H1 (cell line): ENCODE results near the gene SMIM1. TPM values are rescaled to one million over a fixed set of nuclear protein-coding genes. Genes with fewer than 3 reads are reported as not detected.

ENCODE experiments used
- CTCF ChIA-PET: fragments of 300-600 bp; sonication (Branson Sonifier 250); formaldehyde crosslinking; loops from one replicate; lab custom pipeline; 2021; ENCODE audit not compliant: partially characterized antibody; lab: Charles Lee
- POLR2A ChIA-PET: fragments of 300-600 bp; sonication (Branson Sonifier 250); formaldehyde crosslinking; loops from one replicate; lab custom pipeline; 2021; ENCODE audit warnings: inconsistent platforms; ENCODE audit not compliant: partially characterized antibody; lab: Charles Lee
- DNase-seq, 2 experiments: peaks; one replicate each; pipeline versions ENCODE4 v3.0.0 to v3.0.0-alpha.2; 2010 to 2022; ENCODE audit warnings: low spot score in 2 of 2, low read depth in 1 of 2, mixed read lengths in 1 of 2
- FAIRE-seq: peaks from 2 replicates; lab custom pipeline; 2011; peaks lifted over from hg19 to GRCh38; lab: Jason Lieb, UNC
- H2AFZ ChIP-seq: 2 replicates; pipeline ENCODE4 v1.8.1; 2012; ENCODE audit warnings: low read length, inconsistent platforms
- H2AK5ac ChIP-seq: 2 replicates; pipeline ENCODE4 v1.6.1; 2013; ENCODE audit warnings: low read depth, low read length
- H2BK120ac ChIP-seq: replicated peaks from 2 replicates; pipeline ENCODE3; 2013; ENCODE audit warnings: low read depth, low read length, inconsistent platforms
- H2BK12ac ChIP-seq: 2 replicates; pipeline ENCODE4 v1.6.1; 2013; ENCODE audit warnings: low read depth, low read length
- H2BK15ac ChIP-seq: 2 replicates; pipeline ENCODE4 v1.6.1; 2013; ENCODE audit warnings: low read length
- H2BK20ac ChIP-seq: 2 replicates; pipeline ENCODE4 v1.6.1; 2013; ENCODE audit warnings: low read length
- H2BK5ac ChIP-seq: 2 replicates; pipeline ENCODE4 v1.6.1; 2013; ENCODE audit warnings: low read depth, low read length
- H3K14ac ChIP-seq: 2 replicates; pipeline ENCODE4 v1.6.1; 2013; ENCODE audit warnings: inconsistent platforms; ENCODE audit not compliant: insufficient read length
- H3K18ac ChIP-seq: 2 replicates; pipeline ENCODE4 v1.6.1; 2013; ENCODE audit warnings: low read length; ENCODE audit errors: extremely low read depth
- H3K23ac ChIP-seq: 2 replicates; pipeline ENCODE4 v1.6.1; 2013; ENCODE audit warnings: inconsistent platforms; ENCODE audit not compliant: insufficient read length
- H3K23me2 ChIP-seq: 2 replicates; pipeline ENCODE4 v1.6.1; 2013; ENCODE audit warnings: low read depth, low read length
- H3K27ac ChIP-seq: 2 replicates; pipeline ENCODE4 v1.6.1; 2011; ENCODE audit warnings: low read depth, low read length, inconsistent platforms
- H3K27me3 ChIP-seq, 4 experiments: replicated peaks in 1 of 4; 1 replicate in 1 of 4; 2 replicates in 3 of 4; pipeline versions ENCODE4 v1.6.1 to v1.8.1; 2011 to 2013; ENCODE audit warnings: low read length in 3 of 4, mild to moderate bottlenecking in 3 of 4, inconsistent platforms in 2 of 4, mixed read lengths in 2 of 4, moderate library complexity in 1 of 4; ENCODE audit not compliant: control insufficient read depth in 3 of 4, insufficient read depth in 3 of 4; ENCODE audit errors: extremely low read depth in 1 of 4
- H3K36me3 ChIP-seq, 4 experiments: 2 replicates each; pipeline versions ENCODE4 v1.6.1 to v1.8.1; 2011 to 2013; ENCODE audit warnings: mild to moderate bottlenecking in 4 of 4, low read length in 3 of 4, moderate library complexity in 2 of 4, control low read depth in 1 of 4, inconsistent platforms in 1 of 4; ENCODE audit not compliant: insufficient read depth in 4 of 4, control insufficient read depth in 2 of 4
- H3K4ac ChIP-seq: replicated peaks from 2 replicates; pipeline ENCODE3; 2013; ENCODE audit warnings: low read length, low read depth, mixed read lengths, inconsistent platforms; ENCODE audit not compliant: insufficient read length
- H3K4me1 ChIP-seq, 4 experiments: replicated peaks in 1 of 4; 1 replicate in 1 of 4; 2 replicates in 3 of 4; pipeline versions ENCODE4 v1.6.1 to v1.8.1; 2011 to 2013; ENCODE audit warnings: low read length in 3 of 4, inconsistent platforms in 2 of 4, mixed read lengths in 1 of 4; ENCODE audit not compliant: insufficient read depth in 4 of 4, control insufficient read depth in 3 of 4
- H3K4me2 ChIP-seq, 2 experiments: 2 replicates each; pipeline versions ENCODE4 v1.6.1 to v1.8.1; 2011 to 2013; ENCODE audit warnings: low read depth in 2 of 2, low read length in 2 of 2, control low read depth in 1 of 2, inconsistent platforms in 1 of 2, mild to moderate bottlenecking in 1 of 2; ENCODE audit not compliant: insufficient read depth in 1 of 2
- H3K4me3 ChIP-seq, 4 experiments: fragments of 200-600, 300-600 bp in 1 of 4; sonication (generic), shearing (Covaris generic), sonication (Bioruptor Twin) in 1 of 4; 2 replicates each; pipeline versions ENCODE4 v1.5.1 to v1.8.1; 2011 to 2016; ENCODE audit warnings: low read length in 4 of 4, low read depth in 3 of 4, control low read depth in 2 of 4, inconsistent platforms in 2 of 4, mild to moderate bottlenecking in 2 of 4, mixed read lengths in 1 of 4, moderate library complexity in 1 of 4; ENCODE audit not compliant: insufficient read depth in 2 of 4; ENCODE audit errors: extremely low read depth in 1 of 4
- H3K56ac ChIP-seq: replicated peaks from 2 replicates; pipeline ENCODE3; 2013; ENCODE audit warnings: low read depth, mild to moderate bottlenecking, mixed read lengths, low read length, inconsistent platforms; ENCODE audit not compliant: insufficient read length
- H3K79me1 ChIP-seq: 2 replicates; pipeline ENCODE4 v1.6.1; 2013; ENCODE audit warnings: low read depth, low read length, control low read depth
- H3K79me2 ChIP-seq, 2 experiments: 2 replicates each; pipeline versions ENCODE4 v1.6.1 to v1.8.1; 2012 to 2013; ENCODE audit warnings: low read length in 2 of 2, mild to moderate bottlenecking in 2 of 2, inconsistent platforms in 1 of 2; ENCODE audit not compliant: insufficient read depth in 2 of 2, control insufficient read depth in 1 of 2
- H3K9ac ChIP-seq, 4 experiments: replicated peaks in 1 of 4; 1 replicate in 1 of 4; 2 replicates in 3 of 4; pipeline versions ENCODE4 v1.6.1 to v1.8.1; 2011 to 2013; ENCODE audit warnings: low read depth in 3 of 4, low read length in 3 of 4, control low read depth in 2 of 4, mild to moderate bottlenecking in 2 of 4, moderate library complexity in 2 of 4, inconsistent platforms in 1 of 4; ENCODE audit errors: extremely low read depth in 1 of 4
- H3K9me3 ChIP-seq, 2 experiments: 2 replicates each; pipeline versions ENCODE4 v1.6.1 to v1.8.1; 2012 to 2013; ENCODE audit warnings: mild to moderate bottlenecking in 2 of 2, moderate library complexity in 2 of 2, control low read depth in 1 of 2, inconsistent platforms in 1 of 2, low read depth in 1 of 2, low read length in 1 of 2, mixed read lengths in 1 of 2; ENCODE audit not compliant: insufficient read depth in 2 of 2
- H4K20me1 ChIP-seq, 2 experiments: replicated peaks in 1 of 2; 2 replicates each; pipeline versions ENCODE3 to v1.8.1; 2011 to 2013; ENCODE audit warnings: inconsistent platforms in 2 of 2, low read length in 2 of 2, mild to moderate bottlenecking in 1 of 2; ENCODE audit not compliant: insufficient read depth in 2 of 2, control insufficient read depth in 1 of 2
- H4K5ac ChIP-seq: 2 replicates; pipeline ENCODE4 v1.6.1; 2013; ENCODE audit warnings: low read length, low read depth, mixed read lengths, inconsistent platforms; ENCODE audit not compliant: insufficient read length
- H4K8ac ChIP-seq: 2 replicates; pipeline ENCODE4 v1.8.0; 2013; ENCODE audit warnings: mild to moderate bottlenecking, moderate library complexity, low read length, inconsistent platforms; ENCODE audit not compliant: insufficient read depth; ENCODE audit errors: extremely low read depth
- H4K91ac ChIP-seq: replicated peaks from 2 replicates; pipeline ENCODE3; 2013; ENCODE audit warnings: low read length, mixed read lengths, inconsistent platforms; ENCODE audit not compliant: insufficient read length
- CBX5 ChIP-seq: fragments of 300-800, 300-1000 bp; sonication (generic); IDR thresholded peaks from 2 replicates; pipeline ENCODE4 v1.7.1; 2016; ENCODE audit warnings: antibody characterized with exemption, low read length, low read depth
- CHD2 ChIP-seq: IDR thresholded peaks from 2 replicates; pipeline ENCODE4 v1.6.1; 2012; ENCODE audit warnings: low read length, improper control_type of control experiment
- HDAC2 ChIP-seq, 2 experiments: fragments of 300-600 bp in 1 of 2; sonication (generic) in 1 of 2; IDR thresholded peaks; 2 replicates each; pipeline ENCODE4 v1.6.1; 2011 to 2012; ENCODE audit warnings: low read depth in 2 of 2, low read length in 2 of 2, mild to moderate bottlenecking in 2 of 2, moderate library complexity in 2 of 2, borderline replicate concordance in 1 of 2, inconsistent platforms in 1 of 2
- JUND ChIP-seq: IDR thresholded peaks from 2 replicates; pipeline ENCODE4 v1.6.1; 2011; ENCODE audit warnings: mild to moderate bottlenecking, improper control_type of control experiment, low read length
- KDM4A ChIP-seq: IDR thresholded peaks from one replicate; pipeline ENCODE4 v1.7.1; 2012; ENCODE audit warnings: low read depth, mild to moderate bottlenecking, moderate library complexity, low read length, inconsistent platforms; ENCODE audit not compliant: severe bottlenecking
- NRF1 ChIP-seq: IDR thresholded peaks from 2 replicates; pipeline ENCODE4 v1.6.1; 2011; ENCODE audit warnings: mild to moderate bottlenecking, low read depth, low read length, improper control_type of control experiment
- POLR2AphosphoS5 ChIP-seq: IDR thresholded peaks from 2 replicates; pipeline ENCODE4 v1.6.1; 2011; ENCODE audit warnings: low read depth, low read length
- RAD21 ChIP-seq, 2 experiments: IDR thresholded peaks in 1 of 2; conservative IDR thresholded peaks in 1 of 2; 2 replicates each; pipeline ENCODE4 v1.6.1; 2011; ENCODE audit warnings: low read depth in 2 of 2, low read length in 2 of 2, improper control_type of control experiment in 1 of 2, inconsistent platforms in 1 of 2, mild to moderate bottlenecking in 1 of 2, moderate library complexity in 1 of 2
- SP2 ChIP-seq: IDR thresholded peaks from 2 replicates; pipeline ENCODE4 v1.6.1; 2012; ENCODE audit warnings: mild to moderate bottlenecking, low read length, inconsistent platforms
- TAF7 ChIP-seq: optimal IDR thresholded peaks from 2 replicates; pipeline ENCODE3; 2011; ENCODE audit warnings: low read depth, mild to moderate bottlenecking, inconsistent platforms, low read length, moderate library complexity, borderline replicate concordance
- TEAD4 ChIP-seq: IDR thresholded peaks from 2 replicates; pipeline ENCODE4 v1.6.1; 2012; ENCODE audit warnings: low read depth, low read length, inconsistent platforms, mixed read lengths
- YY1 ChIP-seq: IDR thresholded peaks from 2 replicates; pipeline ENCODE4 v1.6.1; 2011; ENCODE audit warnings: low read depth, mild to moderate bottlenecking, low read length
- WGBS, 2 experiments: shearing (Covaris generic) in 1 of 2; methylation state at CpG; one replicate each; pipeline versions ENCODE4 v1.1.6 to v1.1.7; 2013 to 2015; ENCODE audit warnings: low lambda C conversion rate in 2 of 2, mixed read lengths in 2 of 2, inconsistent platforms in 1 of 2, low coverage in 1 of 2, missing lambda C conversion rate in 1 of 2; ENCODE audit not compliant: insufficient replicate concordance in 2 of 2, insufficient coverage in 1 of 2, insufficient read length in 1 of 2; ENCODE audit errors: extremely low coverage in 1 of 2, missing lambda C conversion rate in 1 of 2; 5-methylcytosine and 5-hydroxymethylcytosine counted together
- polyA plus RNA-seq, 7 experiments: library from polyadenylated mRNA; depleted of rRNA in 3 of 7; stranded (reverse) in 5 of 7; unstranded in 2 of 7; fragments of >200 nt in 5 of 7; fragments of 200-250 nt in 2 of 7; gene quantifications; 1 replicate in 5 of 7; 2 replicates in 1 of 7; 4 replicates in 1 of 7; pipeline versions ENCODE4 v1.2.1 to v1.2.3, GENCODE V29; 2011 to 2013; ENCODE audit warnings: missing spikeins in 2 of 7, mixed read lengths in 2 of 7
- total RNA-seq: library from RNA; stranded (reverse); fragmentation: NEBNext Ultra II Directional; extraction: Animal tissue kit (Norgen Biotek cat#: 25700); gene quantifications from 2 replicates; pipeline ENCODE4 v1.2.1, GENCODE V29; 2021
- TF ChIP-seq, protein P1 (sequence below): IDR thresholded peaks from 2 replicates; pipeline ENCODE4 v1.6.1; 2011; ENCODE audit warnings: low read length, improper control_type of control experiment

SMIM1 gene
- total and polyA plus RNA-seq, 2 of the 8 experiments (the other 6 are each of a cell fraction or from before 2014, with no cell fraction given), result 7.7 to 9.7 TPM

DNA sequence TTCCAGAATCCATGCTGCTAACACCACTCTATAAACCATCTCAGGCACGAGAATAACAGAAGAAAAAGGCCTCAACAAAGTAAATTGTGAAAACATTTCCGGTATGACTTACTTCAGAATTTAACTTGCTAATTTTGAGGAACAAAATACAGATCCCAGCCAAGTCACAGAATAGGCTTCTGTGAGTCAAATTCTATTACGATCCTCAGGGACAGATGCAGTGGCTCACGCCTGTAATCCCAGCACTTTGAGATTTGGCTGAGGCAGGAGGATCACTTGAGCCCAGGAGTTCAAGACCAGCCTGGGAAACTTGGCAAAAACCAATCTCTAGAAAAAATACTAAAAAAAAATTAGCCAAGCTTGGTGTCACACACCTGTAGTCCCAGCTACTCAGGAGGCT lies 29.1 kb upstream of the SMIM1 start:
- Histone ChIP-seq H3K4ac (no peak overlapping the region), H2BK5ac (no peak overlapping the region), H3K23ac (no peak overlapping the region), H3K4me1 (peaks cover 0 to 16% (median 13%) of the 10 kb centered on the region in 4 experiments; a peak in 6 of 7 replicates), H3K36me3 (peaks cover 15 to 49% (median 36%) of the 10 kb centered on the region in 4 experiments), H3K79me1 (peaks cover 23% of the 10 kb centered on the region), H3K56ac (no peak overlapping the region), H2BK12ac (no peak overlapping the region), H3K79me2 (peaks cover 0 to 31% of the 10 kb centered on the region in 2 experiments; a peak in 3 of 4 replicates), H2BK120ac (no peak overlapping the region), H2AFZ (no peak overlapping the region), H4K20me1 (peaks cover 8 to 45% of the 10 kb centered on the region in 2 experiments), H3K9ac (no peak overlapping the region), H4K5ac (no peak overlapping the region), H3K23me2 (peaks cover 14% of the 10 kb centered on the region), H3K4me2 (no peak overlapping the region; a peak in 1 of 4 replicates), H3K14ac (no peak overlapping the region), H3K4me3 (no peak overlapping the region), H3K9me3 (no peaks in the 10 kb centered on the region), H3K18ac (no peak overlapping the region), H2BK15ac (no peak overlapping the region), H2AK5ac (no peak overlapping the region), H4K8ac (no peak overlapping the region), H3K27me3 (no peaks in the 10 kb centered on the region), H2BK20ac (no peak overlapping the region), H4K91ac (no peak overlapping the region), H3K27ac (no peak overlapping the region)
- ChIA-PET CTCF (interaction anchor here (0.6 to 3.1 kb wide), 3 partner anchors 19 to 35 kb away, joined by 3 to 8 read pairs (median 6); no protein-coding TSS in a partner anchor), POLR2A (no interaction called here)
- WGBS, 2 experiments, result 84% methylated on average over 4 of the region's 4 CpGs; no CpG with 5 or more reads in 1 of the 2 experiments
- FAIRE-seq (no peak), DNase-seq (no peak)
- TF ChIP-seq HDAC2 (IDR thresholded peaks at IDR 0.05; ENCODE audit: borderline replicate concordance in 1 of 2, low read depth in 2 of 2, low read length in 2 of 2) (no peak), JUND (no peak), CBX5 (no peak), NRF1 (no peak), POLR2AphosphoS5 (no peak), KDM4A (no peak), YY1 (no peak), TEAD4 (no peak), TAF7 (no peak), RAD21 (IDR thresholded peaks at IDR 0.05 in 1 of 2, conservative IDR thresholded peaks at IDR 0.05 in 1 of 2; ENCODE audit: low read depth in 2 of 2, low read length in 2 of 2) (no peak), CHD2 (no peak), SP2 (no peak)
- TF ChIP-seq, protein P1, sequence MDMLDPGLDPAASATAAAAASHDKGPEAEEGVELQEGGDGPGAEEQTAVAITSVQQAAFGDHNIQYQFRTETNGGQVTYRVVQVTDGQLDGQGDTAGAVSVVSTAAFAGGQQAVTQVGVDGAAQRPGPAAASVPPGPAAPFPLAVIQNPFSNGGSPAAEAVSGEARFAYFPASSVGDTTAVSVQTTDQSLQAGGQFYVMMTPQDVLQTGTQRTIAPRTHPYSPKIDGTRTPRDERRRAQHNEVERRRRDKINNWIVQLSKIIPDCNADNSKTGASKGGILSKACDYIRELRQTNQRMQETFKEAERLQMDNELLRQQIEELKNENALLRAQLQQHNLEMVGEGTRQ, result no peak
